Measurements from ENCODE around the gene GALNT9.
"Not testable (repeated sequence)": the region's sequence is repeated elsewhere in the genome, so short reads cannot be mapped to it uniquely, and the experiment has no call there.

The GALNT9 gene

DNA sequence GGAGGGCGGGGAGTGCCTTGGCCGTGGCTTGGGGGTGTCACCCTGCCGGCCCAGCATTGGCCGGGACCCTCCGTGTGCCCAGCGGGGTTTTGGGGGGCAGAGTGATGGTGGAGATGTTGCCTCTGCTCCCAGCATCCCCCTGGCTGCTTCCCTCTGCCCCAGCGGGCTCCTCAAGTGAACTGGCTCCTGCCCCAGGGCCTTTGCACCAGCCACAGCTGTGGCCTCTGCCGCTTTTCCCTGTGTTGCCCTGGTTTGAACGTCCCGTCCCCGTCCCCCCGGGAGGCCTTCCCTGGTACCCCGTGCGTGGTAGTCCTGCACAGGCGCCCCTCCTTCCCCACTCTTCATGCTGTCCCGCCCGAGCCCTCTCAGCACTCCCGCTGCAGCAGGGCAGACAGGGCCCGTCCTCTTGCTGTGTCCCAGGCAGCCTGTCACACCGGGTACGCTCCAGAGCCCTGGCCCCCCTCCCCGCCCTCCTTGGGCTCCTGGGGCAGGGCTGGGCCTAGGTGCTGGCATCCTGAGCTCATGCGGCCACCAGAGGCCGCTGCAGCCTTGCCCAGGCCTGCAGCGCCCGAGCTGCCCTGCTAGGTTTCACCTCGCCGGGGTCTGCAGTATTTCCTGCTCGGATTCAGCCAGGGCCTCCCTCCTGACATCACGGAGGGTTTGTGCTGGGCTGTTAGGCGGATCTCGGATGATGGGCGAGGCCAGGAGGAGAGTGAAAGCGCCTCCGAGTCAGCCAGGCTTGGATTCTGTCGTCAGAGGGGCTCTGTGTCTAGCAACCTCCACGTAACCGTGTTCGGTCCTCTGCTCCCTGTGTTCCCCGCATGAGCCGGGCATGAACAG, 175.7 kb downstream of the GALNT9 start:
- Mint-ChIP-seq H3K27me3 (ENCODE audit: low read depth) (no peaks in the 10 kb centered on the region), H3K36me3 (ENCODE audit: low read depth) (no peaks in the 10 kb centered on the region), H3K9me3 (no peaks in the 10 kb centered on the region), H3K4me3 (no peak overlapping the region), H3K4me1 (ENCODE audit: low read depth) (no peaks in the 10 kb centered on the region), H3K27ac (no peak overlapping the region)
- DNase-seq (ENCODE audit: low spot score): peak; percentile 53

DNA sequence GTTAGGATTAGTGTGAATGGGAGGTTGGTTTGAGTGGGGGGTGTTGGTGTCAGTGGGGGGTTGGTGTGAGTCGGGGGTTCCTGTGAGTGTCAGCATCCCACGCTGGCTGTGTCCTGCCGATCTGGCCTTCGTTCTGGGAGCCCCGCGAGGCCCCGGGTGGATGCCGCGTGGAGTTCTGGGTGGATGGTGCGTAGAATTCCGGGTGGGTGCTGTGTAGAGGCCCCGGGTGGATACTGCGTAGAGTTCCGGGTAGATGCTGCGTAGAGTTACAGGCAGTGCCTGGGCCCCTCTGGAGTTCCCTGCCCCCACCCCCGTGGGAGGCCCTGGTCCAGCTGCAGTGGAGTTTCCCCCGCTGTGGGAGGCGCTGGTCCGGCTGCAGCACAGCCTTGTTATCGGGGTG, 176.4 kb downstream of the GALNT9 start:
- Mint-ChIP-seq H3K9me3 (no peaks in the 10 kb centered on the region), H3K4me3 (no peak overlapping the region), H3K27me3 (ENCODE audit: low read depth) (no peaks in the 10 kb centered on the region), H3K27ac (no peak overlapping the region), H3K36me3 (ENCODE audit: low read depth) (no peaks in the 10 kb centered on the region), H3K4me1 (ENCODE audit: low read depth) (no peaks in the 10 kb centered on the region)
- DNase-seq (ENCODE audit: low spot score): no peak

DNA sequence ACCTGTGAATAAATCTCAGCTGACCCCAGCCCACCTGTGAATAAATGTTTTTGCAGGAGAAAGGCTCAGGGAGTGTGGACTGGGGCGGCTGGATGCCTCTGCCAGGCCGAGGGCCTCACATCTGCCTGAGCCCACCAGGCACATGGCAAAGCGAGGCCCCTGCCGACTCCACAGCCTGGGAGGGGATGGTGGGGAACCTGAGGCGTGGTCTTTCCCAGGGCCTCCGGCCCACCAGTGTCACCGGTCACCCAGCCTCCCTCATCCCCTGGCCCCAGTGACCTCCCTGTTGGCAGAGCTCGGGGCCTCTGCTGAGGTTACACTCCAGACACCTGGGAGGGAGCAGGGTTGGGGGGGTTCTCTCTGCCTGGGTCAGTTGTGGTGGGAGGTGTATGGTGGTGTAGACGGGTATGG, 177.0 kb downstream of the GALNT9 start:
- Mint-ChIP-seq H3K9me3 (no peaks in the 10 kb centered on the region), H3K36me3 (ENCODE audit: low read depth) (no peaks in the 10 kb centered on the region), H3K27me3 (ENCODE audit: low read depth) (no peaks in the 10 kb centered on the region), H3K4me1 (ENCODE audit: low read depth) (no peaks in the 10 kb centered on the region), H3K27ac (no peak overlapping the region), H3K4me3 (no peak overlapping the region)
- no peak for DNase-seq (ENCODE audit: low spot score)

DNA sequence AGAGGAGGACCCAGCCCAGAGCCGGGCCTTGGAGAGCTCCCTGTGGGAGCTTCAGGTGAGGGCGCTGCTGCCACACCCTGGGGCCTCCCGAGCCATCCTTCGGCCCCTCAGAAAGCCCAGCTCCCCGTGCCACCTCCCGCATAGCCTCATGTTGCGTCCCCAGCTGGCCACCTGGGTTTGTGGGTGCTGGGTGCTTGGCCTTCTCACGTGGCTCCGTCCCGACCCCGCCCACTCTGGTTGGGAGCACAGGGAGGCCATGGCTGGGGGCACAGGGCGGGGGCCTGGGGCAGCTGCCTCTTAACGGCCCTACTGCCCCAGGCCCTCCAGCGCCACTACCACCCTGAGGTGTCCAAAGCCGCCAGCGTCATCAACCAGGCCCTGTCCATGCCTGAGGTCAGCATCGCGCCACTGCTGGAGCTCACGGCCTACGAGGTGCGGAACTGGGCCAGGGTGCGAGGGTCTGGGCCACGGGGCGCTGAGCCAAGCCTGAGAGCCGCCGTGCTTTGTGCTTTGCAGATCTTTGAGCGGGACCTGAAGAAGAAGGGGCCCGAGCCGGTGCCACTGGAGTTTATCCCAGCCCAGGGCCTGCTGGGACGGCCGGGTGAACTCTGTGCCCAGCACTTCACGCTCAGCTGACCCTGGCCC, 177.5 kb downstream of the GALNT9 start:
- Mint-ChIP-seq H3K4me3 (no peak overlapping the region), H3K27me3 (ENCODE audit: low read depth) (no peaks in the 10 kb centered on the region), H3K36me3 (ENCODE audit: low read depth) (no peaks in the 10 kb centered on the region), H3K4me1 (ENCODE audit: low read depth) (no peaks in the 10 kb centered on the region), H3K27ac (no peak overlapping the region), H3K9me3 (no peaks in the 10 kb centered on the region)
- no peak for DNase-seq (ENCODE audit: low spot score)

DNA sequence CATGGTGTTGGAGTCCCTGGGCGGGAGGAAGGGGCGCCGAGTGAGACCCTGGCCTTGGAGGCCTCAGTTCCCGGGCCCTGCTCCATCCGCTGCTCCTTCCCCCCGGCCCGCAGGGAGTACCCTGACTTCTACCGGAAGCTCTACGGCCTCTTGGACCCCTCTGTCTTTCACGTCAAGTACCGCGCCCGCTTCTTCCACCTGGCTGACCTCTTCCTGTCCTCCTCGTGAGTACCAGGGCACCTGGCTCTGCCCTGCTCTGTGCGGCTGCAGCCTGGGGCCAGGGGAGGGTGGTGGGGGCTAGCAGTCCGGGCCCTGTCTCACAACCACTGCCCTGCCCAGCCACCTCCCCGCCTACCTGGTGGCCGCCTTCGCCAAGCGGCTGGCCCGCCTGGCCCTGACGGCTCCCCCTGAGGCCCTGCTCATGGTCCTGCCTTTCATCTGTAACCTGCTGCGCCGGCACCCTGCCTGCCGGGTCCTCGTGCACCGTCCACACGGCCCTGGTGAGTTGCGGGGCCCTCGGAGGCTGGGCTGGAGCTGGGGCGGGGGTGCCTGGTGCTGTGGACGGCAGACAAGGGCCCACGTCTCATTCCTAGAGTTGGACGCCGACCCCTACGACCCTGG, 178.1 kb downstream of the GALNT9 start:
- peaks cover 5% of the 10 kb centered on the region for H3K4me1 Mint-ChIP-seq (ENCODE audit: low read depth)
- no peaks in the 10 kb centered on the region for H3K36me3 Mint-ChIP-seq (ENCODE audit: low read depth)
- no peaks in the 10 kb centered on the region for H3K9me3 Mint-ChIP-seq
- H3K27me3 Mint-ChIP-seq (ENCODE audit: low read depth): no peaks in the 10 kb centered on the region
- H3K4me3 Mint-ChIP-seq: no peak overlapping the region
- DNase-seq (ENCODE audit: low spot score): no peak
- no peak overlapping the region for H3K27ac Mint-ChIP-seq

DNA sequence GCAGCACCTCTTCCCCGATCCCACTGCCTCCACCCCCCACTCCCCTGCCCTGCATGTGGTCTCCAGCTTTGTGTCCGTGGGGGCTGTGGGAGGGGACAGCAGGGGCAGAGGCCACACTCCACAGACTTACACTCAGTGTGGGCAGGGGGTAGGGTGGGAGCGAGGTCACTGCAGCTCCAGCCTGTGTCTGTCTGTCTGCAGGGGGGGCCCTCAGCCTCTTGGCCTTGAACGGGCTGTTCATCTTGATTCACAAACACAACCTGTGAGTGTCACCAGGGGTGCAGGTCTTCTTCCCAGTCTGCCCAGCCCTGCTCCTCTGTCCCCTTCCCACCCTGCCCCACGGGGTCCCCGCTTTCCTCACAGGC, 178.6 kb downstream of the GALNT9 start:
- no peaks in the 10 kb centered on the region for H3K9me3 Mint-ChIP-seq
- H3K4me1 Mint-ChIP-seq (ENCODE audit: low read depth): peaks cover 8% of the 10 kb centered on the region
- no peak for DNase-seq (ENCODE audit: low spot score)
- no peaks in the 10 kb centered on the region for H3K36me3 Mint-ChIP-seq (ENCODE audit: low read depth)
- no peaks in the 10 kb centered on the region for H3K27me3 Mint-ChIP-seq (ENCODE audit: low read depth)
- no peak overlapping the region for H3K27ac Mint-ChIP-seq
- H3K4me3 Mint-ChIP-seq: no peak overlapping the region

DNA sequence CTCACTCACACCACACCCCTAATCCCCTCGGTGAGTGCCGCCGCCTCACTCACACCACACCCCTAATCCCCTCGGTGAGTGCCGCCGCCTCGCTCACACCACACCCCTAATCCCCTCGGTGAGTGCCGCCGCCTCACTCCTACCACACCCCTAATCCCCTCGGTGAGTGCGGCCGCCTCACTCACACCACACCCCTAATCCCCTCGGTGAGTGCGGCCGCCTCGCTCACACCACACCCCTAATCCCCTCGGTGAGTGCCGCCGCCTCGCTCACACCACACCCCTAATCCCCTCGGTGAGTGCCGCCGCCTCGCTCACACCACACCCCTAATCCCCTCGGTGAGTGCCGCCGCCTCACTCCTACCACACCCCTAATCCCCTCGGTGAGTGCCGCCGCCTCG, 179.9 kb downstream of the GALNT9 start:
- not testable (repeated sequence) for H3K9me3 Mint-ChIP-seq; H3K36me3 Mint-ChIP-seq (ENCODE audit: low read depth)

DNA sequence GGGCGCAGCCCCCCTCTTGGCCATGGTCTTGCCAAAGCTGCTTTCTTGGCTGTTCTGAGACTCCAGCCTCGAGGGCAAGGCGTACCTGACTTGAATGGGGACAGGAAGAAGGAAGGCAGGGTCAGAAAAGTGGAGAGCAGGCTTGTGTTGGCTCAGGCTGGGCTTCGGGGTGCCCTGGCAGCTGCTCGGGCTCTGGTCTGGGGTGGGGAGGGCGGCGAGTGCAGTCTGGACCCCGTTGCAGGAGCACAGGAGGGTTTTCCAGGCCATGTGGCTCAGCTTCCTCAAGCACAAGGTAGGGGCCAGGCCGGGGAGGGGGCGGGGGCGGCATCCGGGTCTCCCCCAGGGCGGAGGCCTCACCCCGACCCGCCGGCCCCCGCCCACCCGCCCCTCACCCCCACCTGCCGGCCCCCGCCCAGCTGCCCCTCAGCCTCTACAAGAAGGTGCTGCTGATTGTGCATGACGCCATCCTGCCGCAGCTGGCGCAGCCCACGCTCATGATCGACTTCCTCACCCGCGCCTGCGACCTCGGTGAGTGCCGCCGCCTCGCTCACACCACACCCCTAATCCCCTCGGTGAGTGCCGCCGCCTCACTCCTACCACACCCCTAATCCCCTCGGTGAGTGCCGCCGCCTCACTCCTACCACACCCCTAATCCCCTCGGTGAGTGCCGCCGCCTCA, 180.9 kb downstream of the GALNT9 start:
- Mint-ChIP-seq H3K4me3 (no peak overlapping the region), H3K27ac (no peak overlapping the region), H3K27me3 (ENCODE audit: low read depth) (no peaks in the 10 kb centered on the region), H3K36me3 (ENCODE audit: low read depth) (no peaks in the 10 kb centered on the region), H3K4me1 (ENCODE audit: low read depth) (peaks cover 12% of the 10 kb centered on the region), H3K9me3 (no peaks in the 10 kb centered on the region)
- no peak for DNase-seq (ENCODE audit: low spot score)

More for the DNA sequence above, 179.9 kb downstream of the GALNT9 start:
- not testable (repeated sequence) for DNase-seq (ENCODE audit: low spot score); H3K4me3 Mint-ChIP-seq; H3K27me3 Mint-ChIP-seq (ENCODE audit: low read depth); H3K27ac Mint-ChIP-seq
- H3K4me1 Mint-ChIP-seq (ENCODE audit: low read depth): peaks cover 12% of the 10 kb centered on the region

DNA sequence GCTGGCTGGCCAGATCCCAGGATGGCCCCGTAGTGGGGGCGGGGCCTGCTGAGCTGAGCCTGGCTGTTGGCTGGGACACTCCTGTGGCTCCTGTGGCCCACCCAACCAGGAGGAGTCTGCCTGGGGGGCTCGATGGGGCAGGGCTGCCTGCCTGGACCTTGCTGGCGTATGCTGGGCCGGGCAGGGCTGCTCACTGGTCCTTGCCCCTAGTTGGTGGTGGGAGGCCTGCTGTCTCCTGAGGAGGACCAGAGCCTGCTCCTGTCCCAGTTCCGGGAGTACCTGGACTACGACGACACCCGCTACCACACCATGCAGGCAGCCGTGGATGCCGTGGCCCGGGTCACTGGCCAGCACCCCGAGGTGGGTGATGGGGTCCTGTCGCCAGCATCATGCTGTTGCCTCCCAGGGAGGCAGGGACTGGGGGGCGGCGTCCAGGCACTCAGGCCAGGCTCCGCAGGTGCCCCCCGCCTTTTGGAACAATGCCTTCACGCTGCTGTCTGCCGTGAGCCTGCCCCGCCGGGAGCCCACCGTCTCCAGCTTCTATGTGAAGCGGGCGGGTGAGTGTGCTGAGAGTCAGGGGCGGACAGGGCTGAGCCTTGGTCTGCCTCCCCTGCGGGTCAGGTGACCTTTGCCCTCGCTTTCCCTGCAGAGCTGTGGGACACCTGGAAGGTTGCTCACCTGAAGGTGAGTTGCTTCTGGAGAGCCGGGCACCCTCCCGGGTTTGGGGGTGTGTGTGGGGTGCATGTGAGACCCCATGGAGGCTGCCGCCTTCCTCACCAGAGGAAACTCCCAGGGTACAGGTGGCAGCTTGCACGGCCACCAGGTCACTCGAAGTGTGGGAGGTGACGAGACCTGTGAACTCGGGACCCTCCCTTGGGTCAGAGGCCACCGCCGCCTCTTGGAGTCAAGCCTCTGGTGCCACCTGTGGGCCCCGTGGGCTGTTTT, 181.7 kb downstream of the GALNT9 start:
- no peak for DNase-seq (ENCODE audit: low spot score)
- Mint-ChIP-seq H3K27me3 (ENCODE audit: low read depth) (no peaks in the 10 kb centered on the region), H3K27ac (no peak overlapping the region), H3K4me1 (ENCODE audit: low read depth) (peaks cover 17% of the 10 kb centered on the region), H3K4me3 (no peak overlapping the region), H3K36me3 (ENCODE audit: low read depth) (peaks cover 3% of the 10 kb centered on the region), H3K9me3 (no peaks in the 10 kb centered on the region)

DNA sequence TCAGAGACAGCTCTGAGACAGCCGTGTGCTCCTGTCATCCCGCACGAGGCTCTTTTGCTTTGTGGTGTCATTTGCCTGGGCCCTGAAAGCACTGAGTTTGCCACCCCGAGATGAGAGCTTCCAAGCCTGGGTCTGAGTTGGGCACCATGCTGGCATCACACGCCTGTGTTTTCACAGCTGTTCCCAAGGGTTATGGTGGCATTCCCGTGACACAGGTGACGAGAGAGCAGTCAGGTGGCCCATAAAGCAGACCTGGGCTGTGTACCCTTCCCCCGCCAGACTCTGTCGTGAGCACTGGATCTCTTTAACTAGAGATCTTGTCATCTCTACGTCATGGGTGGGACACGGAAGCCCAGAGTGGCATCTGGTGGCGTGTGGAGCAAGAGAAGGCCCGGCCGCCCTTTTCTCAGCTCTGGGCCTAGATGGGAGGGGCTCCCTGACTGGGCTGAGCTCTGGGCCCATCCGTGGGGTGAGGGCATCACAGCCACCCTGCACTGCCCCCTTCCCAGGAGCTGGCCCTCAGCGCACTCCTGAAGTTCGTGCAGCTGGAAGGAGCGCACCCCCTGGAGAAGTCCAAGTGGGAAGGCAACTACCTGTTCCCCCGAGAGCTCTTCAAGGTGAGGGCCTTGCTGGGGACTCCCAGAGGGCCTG, 182.5 kb downstream of the GALNT9 start:
- peaks cover 19% of the 10 kb centered on the region for H3K4me1 Mint-ChIP-seq (ENCODE audit: low read depth)
- peaks cover 3% of the 10 kb centered on the region for H3K36me3 Mint-ChIP-seq (ENCODE audit: low read depth)
- H3K27ac Mint-ChIP-seq: no peak overlapping the region
- no peak overlapping the region for H3K4me3 Mint-ChIP-seq
- H3K9me3 Mint-ChIP-seq: no peaks in the 10 kb centered on the region
- DNase-seq (ENCODE audit: low spot score): no peak
- H3K27me3 Mint-ChIP-seq (ENCODE audit: low read depth): no peaks in the 10 kb centered on the region

Data from T-helper 2 cell treated with Interferon-gamma antibody and Interleukin-4, amounts not matched to agents 5 μg/mL and 100 μg/mL, for 36 hours (primary cell).